CD4-positive, alpha-beta T cell treated with Interleukin-15 for 4 hours (primary cell): ENCODE measurements around the gene SIX4.
A peak's percentile ranks its signal among the peaks of the same experiment; 100 is the strongest.

Source experiments
- DNase-seq: peaks from one replicate; pipeline ENCODE4 v3.0.0-alpha.2; 2020; ENCODE audit warnings: low spot score

The SIX4 gene

DNA sequence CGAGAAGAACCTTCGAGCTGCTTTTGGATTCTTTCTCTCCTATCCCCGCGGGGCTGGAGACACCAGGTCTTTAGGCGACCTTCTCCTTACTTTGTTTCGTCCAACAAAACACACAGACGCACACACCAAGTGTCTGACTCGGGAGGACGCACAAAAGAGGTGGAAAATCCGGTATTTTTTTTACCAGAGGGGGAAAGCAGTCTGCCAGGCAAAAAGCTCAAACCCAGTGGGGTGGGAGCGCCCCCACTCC lies 2.1 kb downstream of the SIX4 start:
- DNase-seq = no peak

DNA sequence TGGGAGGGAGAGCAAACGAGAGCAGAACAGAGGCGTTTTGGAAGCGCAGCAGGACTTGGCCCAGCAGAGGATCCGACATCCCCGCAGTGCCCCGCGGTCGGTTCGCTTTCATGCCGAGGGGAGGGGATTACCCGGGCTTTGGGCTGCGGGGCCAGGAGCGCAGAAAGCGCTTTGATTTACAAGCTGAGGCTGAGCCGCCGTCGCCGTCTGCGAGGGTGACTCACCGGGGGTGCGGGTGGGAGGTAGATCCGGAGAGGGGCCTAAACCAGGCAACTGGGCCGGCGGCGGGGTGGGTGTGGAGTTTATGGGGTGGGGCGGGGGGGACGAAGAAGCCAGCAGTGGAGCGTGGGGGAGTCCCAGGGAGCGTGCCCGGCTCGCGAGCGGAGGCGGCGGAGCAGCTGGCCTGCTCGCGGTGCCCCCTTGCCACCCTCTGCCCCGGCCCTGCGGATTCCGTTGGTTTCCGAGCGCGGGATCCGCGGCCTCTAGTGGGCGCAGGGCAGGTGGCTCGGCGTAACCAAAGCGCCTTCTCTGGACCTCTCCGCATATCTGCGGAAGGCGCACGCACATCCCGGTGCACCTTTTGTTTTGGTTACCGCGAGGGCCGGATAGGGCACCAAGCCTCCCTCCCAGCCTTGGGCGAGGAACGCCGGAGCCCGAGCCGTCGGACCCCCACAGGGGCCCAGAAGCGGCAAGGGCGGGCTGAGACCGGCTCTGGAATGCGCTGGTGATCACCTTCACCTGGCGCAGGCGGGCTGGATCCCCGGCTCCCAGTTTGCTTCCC lies 2.6 kb downstream of the SIX4 start:
- peak; percentile 28 for DNase-seq

DNA sequence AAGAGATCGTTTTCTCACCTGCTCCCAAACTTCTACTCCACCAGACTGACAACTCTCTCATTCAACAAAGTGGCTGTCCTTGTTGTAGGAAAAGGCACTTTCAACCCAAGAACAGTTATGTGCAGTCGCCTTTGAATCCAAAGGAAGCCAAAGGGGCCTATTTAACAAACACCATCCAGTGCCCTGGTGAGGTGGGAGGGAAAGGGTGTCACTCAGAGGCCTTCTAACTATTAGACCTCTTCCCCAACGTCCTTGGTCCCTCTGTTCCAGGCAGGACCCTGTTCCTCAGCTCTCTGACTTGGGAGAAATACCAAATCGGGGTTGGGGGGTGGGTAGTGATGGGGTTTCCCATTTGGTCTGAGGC lies 3.2 kb downstream of the SIX4 start:
- no peak for DNase-seq

DNA sequence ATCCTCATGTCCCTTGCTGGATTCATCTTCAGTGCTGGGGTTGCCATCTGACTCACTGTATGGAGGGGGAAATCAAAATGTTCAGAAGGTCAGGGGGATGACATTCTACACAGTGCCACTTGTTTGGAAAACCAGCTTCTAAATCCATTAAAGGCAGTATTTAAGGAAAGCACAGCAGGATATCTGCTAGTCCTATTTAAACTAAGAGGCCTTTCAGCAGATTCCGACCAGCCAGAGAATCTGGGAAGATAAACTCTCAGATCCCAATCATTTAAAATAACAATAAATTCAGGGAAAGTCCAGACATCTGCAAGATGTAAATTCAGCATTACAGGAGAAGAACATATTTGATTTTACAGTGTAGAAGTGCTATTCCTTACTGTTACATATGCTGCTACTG lies 3.8 kb downstream of the SIX4 start:
- no peak for DNase-seq

DNA sequence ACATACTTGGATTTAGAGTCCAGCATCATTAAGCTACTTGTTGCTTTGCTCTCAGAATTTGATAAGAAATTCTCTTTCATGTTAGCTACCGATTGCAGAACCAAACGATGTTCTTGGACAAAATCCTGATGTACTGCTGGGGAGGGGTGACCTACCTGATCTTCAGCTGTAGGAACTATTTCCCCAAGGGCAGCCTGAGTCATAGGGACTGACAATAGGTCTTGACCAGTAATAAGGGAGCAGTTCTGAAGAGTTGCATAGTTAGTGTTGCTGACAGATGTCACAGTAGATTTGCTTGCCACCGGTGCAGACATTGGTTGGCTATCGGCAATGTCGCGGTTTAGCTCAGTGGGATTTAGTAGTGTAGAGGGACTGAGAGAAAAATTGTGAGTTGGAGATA lies 10.6 kb downstream of the SIX4 start:
- DNase-seq = no peak

DNA sequence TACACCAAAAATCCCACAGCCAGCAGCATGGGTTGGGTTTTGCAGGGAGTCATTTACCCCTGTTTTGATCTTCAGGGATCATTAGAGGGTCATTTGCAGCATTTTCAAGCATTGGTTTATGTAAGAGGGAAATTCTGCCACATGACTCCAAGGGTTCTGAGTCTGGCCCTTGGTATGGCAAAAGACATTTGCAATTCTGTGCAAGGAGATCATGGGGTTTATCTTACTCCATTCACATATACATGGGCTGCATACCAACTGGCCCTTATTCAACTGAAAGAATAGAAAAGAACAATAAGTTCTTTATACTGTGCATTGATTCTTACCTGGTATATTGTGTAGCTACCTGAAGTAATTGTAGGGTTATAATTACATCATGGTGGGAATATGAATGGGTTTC lies 13.7 kb downstream of the SIX4 start:
- DNase-seq = no peak

DNA sequence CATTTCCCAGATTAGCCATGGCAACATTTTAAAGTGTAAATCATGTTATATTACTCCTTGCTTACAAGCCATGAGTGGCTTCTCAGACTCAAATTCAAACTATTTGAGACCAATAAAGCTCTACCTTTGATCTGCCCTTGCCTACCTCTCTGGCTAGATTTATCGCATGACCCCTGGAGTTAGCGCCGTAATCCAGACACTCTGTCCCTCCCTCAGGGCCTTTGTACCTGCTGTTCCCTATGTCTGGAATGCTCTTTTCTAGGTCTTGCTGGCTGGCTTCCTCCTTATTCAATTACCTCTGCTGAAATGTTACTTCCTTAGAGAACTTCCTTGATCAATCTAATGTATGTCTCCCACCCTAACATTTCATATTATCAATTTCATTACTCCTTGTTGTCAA lies 16.3 kb downstream of the SIX4 start:
- DNase-seq = no peak

DNA sequence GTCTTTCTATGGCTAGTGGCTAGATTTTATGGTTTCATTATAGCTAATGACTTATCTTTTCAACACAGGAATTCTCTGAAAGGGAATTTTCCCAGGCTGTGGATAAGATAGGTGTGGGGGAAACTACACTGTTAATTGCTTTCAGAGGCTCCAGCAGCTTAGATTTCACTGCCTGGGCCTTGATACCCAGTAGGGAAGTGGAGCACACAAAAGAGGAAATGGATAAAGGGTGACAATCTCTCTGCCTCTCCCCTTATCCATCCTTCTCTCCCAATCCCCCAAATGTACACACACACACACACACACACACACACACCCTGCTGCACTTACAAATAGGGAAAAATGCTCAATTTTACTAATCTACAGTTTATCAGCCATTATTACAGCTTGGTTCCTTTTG lies 19.1 kb downstream of the SIX4 start:
- DNase-seq = no peak

DNA sequence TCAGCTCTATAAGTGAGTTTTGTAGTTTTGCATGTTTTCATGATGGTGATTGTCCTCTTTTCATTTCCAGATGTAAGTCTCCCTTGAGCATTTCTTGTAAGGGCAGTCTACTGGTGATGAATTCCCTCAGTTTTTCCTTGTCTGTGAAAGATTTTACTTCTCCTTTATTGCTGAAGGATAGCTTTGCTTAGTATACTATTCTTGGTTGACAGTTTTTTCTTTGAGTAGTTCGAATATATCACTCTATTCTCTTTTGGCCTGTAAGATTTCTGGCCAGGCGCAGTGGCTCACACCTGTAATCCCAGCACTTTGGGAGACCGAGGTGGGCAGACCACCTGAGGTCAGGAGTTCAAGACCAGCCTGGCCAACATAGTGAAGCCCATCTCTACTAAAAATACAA lies 23.6 kb downstream of the SIX4 start:
- no peak for DNase-seq

DNA sequence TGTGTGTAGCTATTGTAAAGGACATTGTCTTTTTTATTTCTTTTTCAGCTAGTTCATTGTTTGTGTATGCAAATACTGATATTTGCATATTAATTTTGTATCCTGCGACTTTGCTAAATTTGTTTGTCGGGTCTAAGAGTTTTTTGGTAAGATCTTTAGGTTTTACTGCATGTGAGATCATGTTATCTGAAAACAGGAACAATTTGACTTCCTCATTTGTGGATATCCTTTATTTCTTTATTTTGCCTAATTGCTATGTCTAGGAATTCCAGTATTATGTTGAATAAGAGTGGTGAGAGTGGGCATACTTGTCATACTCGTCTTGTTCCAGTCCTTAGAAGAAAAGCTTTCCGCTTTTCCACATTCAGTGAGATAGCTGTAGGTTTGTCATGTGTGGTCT lies 28.8 kb downstream of the SIX4 start:
- no peak for DNase-seq

DNA sequence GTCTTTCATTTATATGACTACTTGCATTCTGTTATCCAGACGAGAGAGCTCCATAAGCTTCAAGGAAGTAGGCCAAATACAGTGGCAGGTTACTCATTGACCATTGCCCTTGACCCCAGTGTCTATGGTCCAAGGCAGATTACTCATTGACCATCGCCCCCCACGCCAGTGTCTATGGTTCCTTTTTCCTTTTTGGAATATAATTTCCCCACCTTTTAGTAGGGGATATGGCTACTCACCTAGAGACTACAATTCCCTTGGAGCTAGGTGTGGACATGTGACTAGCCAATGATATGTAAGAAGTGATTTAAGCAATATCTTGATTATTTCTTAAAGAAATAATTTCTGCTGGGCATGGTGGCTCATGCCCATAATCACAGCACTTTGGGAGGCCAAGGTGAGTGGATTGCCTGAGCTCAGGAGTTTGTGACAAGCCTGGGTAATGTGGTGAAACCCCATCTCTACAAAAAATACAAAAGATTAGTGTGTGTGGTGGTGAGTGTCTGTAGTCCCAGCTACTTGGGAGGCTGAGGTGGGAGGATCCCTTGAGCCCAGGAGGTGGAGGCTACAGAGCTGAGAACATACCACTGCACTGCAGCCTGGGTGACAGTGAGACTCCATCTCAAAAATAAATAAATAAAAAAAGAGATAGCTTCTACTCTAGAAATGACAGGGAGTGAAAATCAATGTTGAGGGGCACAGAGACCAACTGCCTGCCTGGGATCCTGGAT lies 32.6 kb downstream of the SIX4 start:
- no peak for DNase-seq

DNA sequence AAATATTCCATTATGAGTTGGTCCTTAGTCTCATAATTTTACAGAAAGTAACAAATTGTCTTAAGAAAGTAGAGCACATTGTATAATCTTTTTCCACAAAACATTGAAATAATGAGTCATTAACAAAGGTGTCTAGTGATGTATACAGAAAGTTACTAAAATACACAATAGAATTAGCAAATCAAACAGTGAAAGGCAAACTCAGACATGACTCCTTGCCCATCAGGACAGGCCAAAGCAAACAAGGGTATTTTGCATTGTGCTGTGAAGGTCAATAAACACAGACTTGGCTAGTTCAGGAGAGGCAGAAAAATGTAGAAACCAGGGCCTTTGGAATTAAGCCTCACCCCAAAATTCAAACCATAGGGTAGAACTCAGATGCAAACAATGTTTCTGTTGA lies 37.3 kb downstream of the SIX4 start:
- DNase-seq = no peak

DNA sequence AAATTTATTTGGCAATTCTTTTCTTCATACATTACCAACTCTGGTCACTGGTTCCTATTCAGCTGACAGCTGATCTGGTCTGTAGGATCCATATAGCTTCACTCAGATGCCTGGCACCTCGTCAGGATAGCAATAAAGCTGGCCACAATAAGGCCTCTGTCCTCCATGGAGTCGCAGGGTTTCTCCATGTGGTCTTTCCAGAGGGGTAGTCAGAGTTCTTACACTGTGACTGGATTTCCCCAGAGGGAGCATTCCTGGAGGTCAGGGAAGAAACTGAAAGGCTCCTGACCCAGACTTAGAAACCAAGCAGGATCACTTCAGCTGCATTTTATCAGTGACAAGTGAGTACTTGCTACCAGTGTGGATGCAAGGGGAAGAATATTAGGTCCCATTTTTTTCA lies 39.9 kb downstream of the SIX4 start:
- DNase-seq = no peak

DNA sequence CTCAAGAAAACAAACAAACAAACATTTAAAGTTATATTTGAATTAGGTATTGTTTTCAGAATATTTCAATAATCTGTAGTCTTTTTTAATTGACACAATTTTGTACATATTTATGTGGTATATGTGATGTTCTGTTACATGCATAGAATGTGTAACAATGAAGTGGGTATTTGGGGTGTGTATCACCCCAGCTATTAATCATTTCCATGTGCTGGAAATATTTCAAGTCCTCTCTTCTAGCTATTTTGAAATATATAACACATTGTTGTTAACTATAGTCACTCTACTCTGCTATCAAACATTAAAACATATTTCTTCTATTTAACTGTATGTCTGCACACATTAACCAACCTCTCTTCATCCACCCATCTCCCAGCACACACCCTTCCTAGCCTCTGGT lies 42.9 kb downstream of the SIX4 start:
- DNase-seq = no peak

DNA sequence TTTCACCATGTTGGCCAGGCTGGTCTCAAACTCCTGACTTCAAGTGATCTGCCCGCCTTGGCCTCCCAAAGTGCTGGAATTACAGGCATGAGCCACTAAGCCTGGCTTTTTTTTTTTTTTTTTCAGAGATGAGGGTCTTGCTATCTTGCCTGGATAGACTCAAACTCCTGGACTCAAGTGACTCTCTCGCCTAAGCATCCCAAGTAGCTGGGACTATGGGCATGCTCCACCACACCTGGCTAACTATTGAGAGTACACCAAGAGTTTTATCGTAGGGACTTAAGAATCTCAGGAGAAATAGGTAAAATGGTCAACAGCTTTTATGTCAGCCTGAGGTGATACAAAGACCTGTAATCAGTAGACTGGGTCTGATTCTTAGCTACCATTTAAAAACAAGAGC lies 43.6 kb downstream of the SIX4 start:
- DNase-seq = no peak

DNA sequence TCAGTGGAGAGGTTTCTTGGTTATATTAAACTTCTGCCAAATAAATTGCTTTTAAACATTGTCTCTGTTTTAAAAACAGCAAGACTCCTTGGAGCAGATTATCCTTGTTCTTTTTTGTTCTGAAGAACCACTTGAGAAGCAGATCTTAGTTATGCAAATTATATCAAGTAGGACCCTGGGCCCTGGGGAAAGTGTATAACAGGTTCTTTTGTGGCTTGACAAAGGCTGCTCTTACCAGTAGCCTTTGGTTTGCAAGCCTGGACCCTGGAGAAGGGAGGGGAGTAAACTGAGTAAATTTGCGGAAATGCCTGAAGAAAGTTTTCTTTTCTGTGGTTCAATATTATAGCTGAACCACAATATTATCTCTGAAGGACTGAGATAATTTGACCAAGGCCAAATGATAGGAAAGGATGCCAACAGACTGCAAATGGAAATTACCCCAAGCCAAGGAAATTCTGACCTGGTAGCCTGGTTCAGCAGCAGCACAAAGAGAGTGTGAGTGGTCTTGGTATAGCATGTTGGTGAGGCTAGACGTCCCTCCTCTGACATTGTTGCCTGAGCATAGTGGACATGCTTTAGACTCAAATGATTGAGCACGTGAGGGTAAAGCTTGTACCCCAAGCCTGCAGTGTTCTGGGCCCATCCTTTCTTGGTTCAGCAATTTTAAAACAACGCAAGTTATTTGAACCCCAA lies 44.4 kb downstream of the SIX4 start:
- no peak for DNase-seq

DNA sequence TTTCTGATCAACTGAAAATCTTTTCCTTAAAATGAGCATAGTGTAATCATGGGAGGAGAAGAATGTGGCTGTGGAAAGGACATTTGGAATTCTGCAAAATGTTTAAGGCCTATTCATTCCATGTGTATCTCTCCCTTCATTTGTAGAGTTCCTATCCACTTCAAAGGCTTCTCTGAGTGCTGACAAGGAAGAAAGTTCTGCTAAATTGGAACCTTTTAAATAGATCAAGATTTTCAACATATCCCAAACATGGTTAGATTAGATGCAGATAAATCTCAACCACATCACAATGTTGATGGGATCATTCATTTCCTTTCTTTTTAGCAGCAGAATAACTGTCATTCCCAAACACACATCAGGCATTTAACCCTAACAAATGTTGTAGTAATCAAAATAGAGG lies 46.5 kb downstream of the SIX4 start:
- no peak for DNase-seq

DNA sequence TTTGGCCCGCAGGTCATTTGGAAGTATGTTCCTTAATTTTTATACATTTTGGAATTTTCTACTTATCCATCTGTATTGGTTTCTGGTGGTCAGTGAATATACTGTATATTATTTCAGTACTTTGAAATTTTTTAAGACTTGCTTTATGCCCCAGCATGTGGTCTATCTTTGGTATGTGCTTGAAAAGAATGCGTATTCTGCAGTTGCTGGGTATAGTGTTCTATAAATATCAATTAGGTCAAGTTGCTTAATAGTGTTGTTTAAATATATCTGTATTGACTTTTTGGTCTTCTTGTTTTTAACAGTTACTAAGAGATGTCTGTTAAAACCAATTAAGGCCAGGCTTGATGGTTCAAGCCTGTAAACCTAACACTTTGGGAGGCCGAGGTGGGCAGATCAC lies 53.2 kb downstream of the SIX4 start:
- no peak for DNase-seq

DNA sequence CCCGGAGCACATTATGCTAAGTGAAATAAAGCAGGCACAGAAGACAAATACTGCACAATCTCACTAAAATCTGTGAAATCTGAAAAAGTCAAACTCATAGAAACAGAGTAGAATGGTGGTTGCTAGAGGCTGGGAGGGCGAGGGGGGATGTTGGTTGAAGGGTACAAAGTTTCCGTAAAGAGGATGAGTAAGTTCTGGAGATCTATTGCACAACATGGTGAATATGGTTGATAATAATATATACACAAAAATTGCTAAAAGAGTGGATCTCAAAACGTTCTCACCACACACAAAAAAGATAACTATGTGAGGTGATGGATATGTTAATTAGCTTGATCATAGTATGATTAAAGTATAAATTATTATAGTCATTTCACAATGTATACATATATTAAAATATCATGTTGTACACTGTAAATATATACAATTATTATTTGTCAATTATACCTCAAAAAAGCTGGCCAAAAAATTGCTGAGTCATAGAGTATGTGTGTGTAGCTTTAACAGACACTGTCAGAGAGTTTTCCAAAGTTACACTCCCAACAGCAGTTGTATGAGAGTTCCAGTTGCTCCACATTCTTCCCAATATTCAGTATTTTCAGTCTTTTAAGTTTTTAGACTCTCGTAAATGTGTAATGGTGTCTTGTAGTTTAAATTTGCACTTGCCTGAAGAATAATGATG lies 55.6 kb downstream of the SIX4 start:
- no peak for DNase-seq

DNA sequence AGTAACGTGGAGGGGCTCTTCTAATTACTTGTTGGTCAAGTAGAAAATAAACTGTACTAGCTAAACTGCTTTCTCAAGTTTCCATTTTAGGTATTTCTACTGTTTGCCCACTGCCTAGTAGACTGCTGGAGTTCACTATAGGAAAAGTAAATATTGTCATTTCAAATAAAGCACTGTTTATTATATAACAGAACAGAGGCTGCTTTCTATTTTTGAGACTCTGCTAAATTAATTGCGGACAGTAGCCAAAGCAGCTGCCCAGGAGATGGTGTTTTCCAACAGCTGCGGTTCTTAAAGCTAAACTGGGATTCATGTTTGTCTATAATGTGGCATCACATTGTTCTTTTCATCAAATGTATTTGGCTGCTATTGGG lies 59.0 kb downstream of the SIX4 start:
- no peak for DNase-seq

DNA sequence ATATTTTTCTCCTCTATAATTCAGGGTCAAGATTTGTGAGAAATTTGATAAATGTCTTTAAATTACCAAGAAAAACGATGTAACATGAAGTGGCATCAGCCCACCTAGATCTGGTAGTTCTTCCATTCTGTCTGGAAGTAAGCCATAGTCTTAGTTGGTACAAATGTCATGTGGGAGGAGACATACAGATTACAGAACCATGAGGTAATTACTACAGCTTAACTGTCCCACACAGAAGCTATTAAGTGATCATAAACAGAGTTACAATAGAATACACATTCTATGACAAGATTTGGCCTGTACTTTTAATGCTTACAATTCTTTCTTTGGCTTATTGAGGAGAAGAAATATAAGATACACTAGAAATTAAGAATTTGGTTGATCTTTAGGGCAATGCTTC lies 61.2 kb downstream of the SIX4 start:
- no peak for DNase-seq

DNA sequence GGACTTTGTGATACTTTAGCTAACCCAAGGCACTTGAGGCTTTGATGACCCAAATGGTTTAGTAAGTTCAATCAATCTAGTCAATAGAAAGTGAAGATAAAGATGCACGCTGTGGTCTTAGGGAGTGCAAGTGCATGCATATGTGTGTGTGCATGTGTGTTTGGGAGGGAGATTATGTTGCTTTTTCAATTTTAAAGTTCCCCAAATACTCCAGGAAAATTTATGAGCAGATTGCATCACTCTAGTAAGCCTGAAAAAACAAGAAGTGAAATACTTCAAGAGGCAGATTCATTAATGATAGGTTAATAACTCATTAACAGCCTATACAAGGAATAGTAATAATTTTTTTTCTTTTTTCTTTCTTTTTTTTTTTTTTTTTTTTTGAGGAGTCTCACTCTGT lies 62.4 kb downstream of the SIX4 start:
- DNase-seq = no peak
